HepG2 (cell line): ENCODE results near the gene PRADC1. TPM values are rescaled to one million over a fixed set of nuclear protein-coding genes. Genes with fewer than 3 reads are reported as not detected.

ENCODE experiments used
- CAMTA2 ChIP-seq: sonication (generic); formaldehyde crosslinking; IDR thresholded peaks from 2 replicates; pipeline ENCODE4 v1.4.0; 2020; ENCODE audit warnings: mild to moderate bottlenecking, missing genetic modification reagents, borderline replicate concordance
- ELF4 ChIP-seq: sonication (generic); formaldehyde crosslinking; IDR thresholded peaks from 2 replicates; pipeline ENCODE4 v1.5.0; 2020; ENCODE audit warnings: missing genetic modification reagents, mild to moderate bottlenecking, moderate library complexity, borderline replicate concordance
- EZH2 ChIP-seq: conservative IDR thresholded peaks from 2 replicates; pipeline ENCODE4 v1.6.1; 2012; ENCODE audit warnings: mild to moderate bottlenecking, low read depth, low read length, moderate library complexity
- GATAD2A ChIP-seq: IDR thresholded peaks from 2 replicates; pipeline ENCODE4 v1.6.1; 2016
- IKZF5 ChIP-seq: IDR thresholded peaks from 2 replicates; pipeline ENCODE4 v1.6.1; 2018; ENCODE audit warnings: missing genetic modification reagents, mild to moderate bottlenecking, missing compliant biosample characterization
- KMT2A ChIP-seq: sonication (generic); formaldehyde crosslinking; IDR thresholded peaks from 2 replicates; pipeline ENCODE4 v1.4.0; 2020; ENCODE audit warnings: missing genetic modification reagents
- LBX2 ChIP-seq: sonication (generic); formaldehyde crosslinking; IDR thresholded peaks from 2 replicates; pipeline ENCODE4 v1.5.0; 2020; ENCODE audit warnings: missing genetic modification reagents, mild to moderate bottlenecking, borderline replicate concordance
- MYPOP ChIP-seq: sonication (generic); formaldehyde crosslinking; IDR thresholded peaks from 2 replicates; pipeline ENCODE4 v1.8.1; 2023; ENCODE audit warnings: mild to moderate bottlenecking, moderate library complexity, missing genetic modification reagents
- PPARG ChIP-seq: conservative IDR thresholded peaks from 2 replicates; pipeline ENCODE4 v1.6.1; 2016; ENCODE audit warnings: missing biosample characterization, missing genetic modification reagents
- SNAPC5 ChIP-seq: sonication (generic); formaldehyde crosslinking; IDR thresholded peaks from 2 replicates; pipeline ENCODE4 v1.8.1; 2023; ENCODE audit warnings: mild to moderate bottlenecking, missing genetic modification reagents, borderline replicate concordance
- SPEN ChIP-seq: sonication (generic); formaldehyde crosslinking; IDR thresholded peaks from 2 replicates; pipeline ENCODE4 v1.5.1; 2020; ENCODE audit warnings: low read depth, mild to moderate bottlenecking, missing genetic modification reagents
- TAF1 ChIP-seq: sonication (generic); formaldehyde crosslinking; IDR thresholded peaks from 2 replicates; pipeline ENCODE4 v1.4.0; 2020; ENCODE audit warnings: missing genetic modification reagents
- TBX2 ChIP-seq: sonication (generic); formaldehyde crosslinking; IDR thresholded peaks from 2 replicates; pipeline ENCODE4 v1.5.0; 2020; ENCODE audit warnings: missing genetic modification reagents, mild to moderate bottlenecking, borderline replicate concordance
- TMF1 ChIP-seq: sonication (generic); formaldehyde crosslinking; IDR thresholded peaks from 2 replicates; pipeline ENCODE4 v1.8.1; 2022; ENCODE audit warnings: low read depth, missing genetic modification reagents
- ZFP41 ChIP-seq: sonication (generic); formaldehyde crosslinking; IDR thresholded peaks from 2 replicates; pipeline ENCODE4 v1.4.0; 2020; ENCODE audit warnings: mild to moderate bottlenecking, missing genetic modification reagents, borderline replicate concordance
- ZNF18 ChIP-seq: sonication (generic); formaldehyde crosslinking; IDR thresholded peaks from 2 replicates; pipeline ENCODE4 v1.8.0; 2022; ENCODE audit warnings: mild to moderate bottlenecking, missing genetic modification reagents; ENCODE audit not compliant: insufficient replicate concordance
- ZNF224 ChIP-seq: sonication (generic); formaldehyde crosslinking; IDR thresholded peaks from 2 replicates; pipeline ENCODE4 v1.5.0; 2020; ENCODE audit warnings: mild to moderate bottlenecking, missing genetic modification reagents
- ZNF264 ChIP-seq: sonication (generic); formaldehyde crosslinking; IDR thresholded peaks from 2 replicates; pipeline ENCODE4 v1.4.0; 2020; ENCODE audit warnings: missing genetic modification reagents
- ZNF607 ChIP-seq: sonication (generic); formaldehyde crosslinking; IDR thresholded peaks from 2 replicates; pipeline ENCODE4 v1.5.1; 2020; ENCODE audit warnings: missing genetic modification reagents, mild to moderate bottlenecking, borderline replicate concordance
- ZNF660 ChIP-seq: sonication (generic); formaldehyde crosslinking; IDR thresholded peaks from 2 replicates; pipeline ENCODE4 v1.5.1; 2020; ENCODE audit warnings: mild to moderate bottlenecking, low read depth, missing genetic modification reagents, borderline replicate concordance
- ZNF749 ChIP-seq: sonication (generic); formaldehyde crosslinking; IDR thresholded peaks from 2 replicates; pipeline ENCODE4 v1.8.0; 2022; ENCODE audit warnings: mild to moderate bottlenecking, missing genetic modification reagents, moderate library complexity, borderline replicate concordance
- ZSCAN29 ChIP-seq: sonication (generic); formaldehyde crosslinking; conservative IDR thresholded peaks from 2 replicates; pipeline ENCODE4 v1.4.0; 2020; ENCODE audit warnings: mild to moderate bottlenecking, missing genetic modification reagents
- polyA plus RNA-seq, 8 experiments: library from polyadenylated mRNA; depleted of rRNA in 3 of 8; stranded (reverse) in 7 of 8; unstranded in 1 of 8; fragments of >200 nt; fragmentation: Illumina TruSeq in 4 of 8; extraction: Trizol in 4 of 8; gene quantifications; 2 replicates each; pipeline versions ENCODE4 v1.2.1 to v1.2.3, GENCODE V29; 2011 to 2016; ENCODE audit warnings: low read depth in 4 of 8, missing spikeins in 1 of 8, mixed read lengths in 1 of 8; ENCODE audit not compliant: insufficient read depth in 1 of 8
- total RNA-seq, 5 experiments: library from RNA; depleted of rRNA; stranded (reverse); fragments of >200 nt; fragmentation: Illumina TruSeq; extraction: Trizol; gene quantifications; 2 replicates each; pipeline ENCODE4 v1.2.3, GENCODE V29; 2016; ENCODE audit warnings: low read depth in 1 of 5

The PRADC1 gene
- total and polyA plus RNA-seq, 2 of the 13 experiments (the other 11 are each of a cell fraction or from before 2014, with no cell fraction given): 12.1 to 37.2 TPM

GRCh38 chr2:73233154-73233931, at the start of gene PRADC1 (continued):
- 0 out of 2 replicates have a peak, but pooled peaks have one; percentile 42 for TF ChIP-seq ZNF660 (CRISPR knock-in tag)
- 0 out of 2 replicates have a peak, but pooled peaks have one; percentile 27 for TF ChIP-seq ZNF264 (CRISPR knock-in tag)
- 0 out of 2 replicates have a peak, but pooled peaks have one; percentile 54 for TF ChIP-seq ZSCAN29 (CRISPR knock-in tag)
- TF ChIP-seq PPARG (CRISPR knock-in tag): peak; percentile 22
- peak; percentile 91 for TF ChIP-seq IKZF5 (CRISPR knock-in tag)
- peak; percentile 46; the same call in 1 of the 2 replicates for TF ChIP-seq KMT2A (CRISPR knock-in tag)
- TF ChIP-seq LBX2: no peak; the same call in 1 of the 2 replicates
- TF ChIP-seq EZH2: no peak
- 0 out of 2 replicates have a peak, but pooled peaks have one; percentile 13 for TF ChIP-seq ZFP41
- no peak; the same call in 1 of the 2 replicates for TF ChIP-seq SNAPC5 (CRISPR knock-in tag)
- peak; percentile 62; the same call in 1 of the 2 replicates for TF ChIP-seq SPEN (CRISPR knock-in tag)
- TF ChIP-seq GATAD2A (CRISPR knock-in tag): peak; percentile 72
- peak; percentile 86; the same call in 1 of the 2 replicates for TF ChIP-seq ZNF749 (CRISPR knock-in tag)
- peak; percentile 80 for TF ChIP-seq TBX2 (CRISPR knock-in tag)
- peak; percentile 64 for TF ChIP-seq ZNF18 (CRISPR knock-in tag)
- TF ChIP-seq TAF1 (CRISPR knock-in tag): no peak; the same call in 1 of the 2 replicates
- peak; percentile 89; the same call in 1 of the 2 replicates for TF ChIP-seq ZNF224 (CRISPR knock-in tag)
- TF ChIP-seq ZNF607 (CRISPR knock-in tag): peak; percentile 87; the same call in 1 of the 2 replicates
- no peak; the same call in 1 of the 2 replicates for TF ChIP-seq CAMTA2 (CRISPR knock-in tag)
- TF ChIP-seq TMF1 (CRISPR knock-in tag): peak; percentile 37; the same call in 1 of the 2 replicates
- 0 out of 2 replicates have a peak, but pooled peaks have one; percentile 2 for TF ChIP-seq ELF4 (CRISPR knock-in tag)
- TF ChIP-seq MYPOP (CRISPR knock-in tag): peak; percentile 38; the same call in 1 of the 2 replicates
